Transverse colon (tissue), 4 donors: Measurements from ENCODE around the gene KCNAB2.

ENCODE experiments used
- POLR2AphosphoS5 ChIP-seq, 3 donors: sonication (generic); formaldehyde crosslinking; IDR thresholded peaks; one replicate each; pipeline ENCODE4 v1.6.1; 2016; ENCODE audit warnings: antibody characterized with exemption in 3 of 3
- TF ChIP-seq, protein P1 (sequence below), 5 experiments: fragments of 200-600 bp in 3 of 5; fragments of 450-650 bp in 2 of 5; sonication (generic) in 3 of 5; IDR thresholded peaks; 1 replicate in 2 of 5; 2 replicates in 3 of 5; pipeline ENCODE4 v1.5.1; 2016 to 2017; ENCODE audit warnings: antibody characterized with exemption in 5 of 5, inconsistent platforms in 3 of 5, mild to moderate bottlenecking in 2 of 5, moderate library complexity in 1 of 5

DNA sequence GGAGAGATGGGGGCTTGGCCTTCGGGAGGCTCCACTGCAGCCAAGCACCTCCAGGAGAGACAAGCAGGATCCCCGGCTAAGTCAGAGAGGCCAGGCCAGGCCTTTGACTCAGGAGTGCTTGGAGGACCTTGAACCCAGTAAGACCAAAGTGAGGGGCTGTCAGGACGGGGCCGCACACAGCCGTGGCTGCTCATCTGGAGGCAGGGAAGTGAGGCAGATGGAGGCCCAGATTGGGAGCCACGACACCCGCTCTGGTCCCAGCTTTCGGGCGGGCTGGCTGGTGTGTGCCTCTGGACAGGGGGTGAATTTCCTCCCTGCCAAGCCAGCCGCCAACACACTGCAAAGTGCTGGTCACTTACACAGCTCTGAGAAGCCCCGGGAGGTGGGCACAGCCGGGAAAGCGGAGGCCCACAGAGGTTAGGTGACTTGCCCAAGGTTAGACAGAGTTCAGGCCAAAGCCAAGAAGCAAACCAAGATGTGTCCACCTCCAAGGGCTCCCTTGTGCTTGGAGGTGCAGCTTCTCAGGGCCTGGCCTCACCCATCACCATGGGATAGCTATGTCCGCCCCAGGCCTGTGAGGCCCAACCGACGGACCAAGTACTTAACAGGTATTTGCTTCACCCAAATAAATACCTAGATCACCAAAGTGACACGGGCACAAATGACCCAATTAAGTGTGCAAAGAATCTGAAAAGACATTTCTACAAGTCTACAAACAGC is 76.1 kb downstream of the KCNAB2 start:
- TF ChIP-seq, protein P1, sequence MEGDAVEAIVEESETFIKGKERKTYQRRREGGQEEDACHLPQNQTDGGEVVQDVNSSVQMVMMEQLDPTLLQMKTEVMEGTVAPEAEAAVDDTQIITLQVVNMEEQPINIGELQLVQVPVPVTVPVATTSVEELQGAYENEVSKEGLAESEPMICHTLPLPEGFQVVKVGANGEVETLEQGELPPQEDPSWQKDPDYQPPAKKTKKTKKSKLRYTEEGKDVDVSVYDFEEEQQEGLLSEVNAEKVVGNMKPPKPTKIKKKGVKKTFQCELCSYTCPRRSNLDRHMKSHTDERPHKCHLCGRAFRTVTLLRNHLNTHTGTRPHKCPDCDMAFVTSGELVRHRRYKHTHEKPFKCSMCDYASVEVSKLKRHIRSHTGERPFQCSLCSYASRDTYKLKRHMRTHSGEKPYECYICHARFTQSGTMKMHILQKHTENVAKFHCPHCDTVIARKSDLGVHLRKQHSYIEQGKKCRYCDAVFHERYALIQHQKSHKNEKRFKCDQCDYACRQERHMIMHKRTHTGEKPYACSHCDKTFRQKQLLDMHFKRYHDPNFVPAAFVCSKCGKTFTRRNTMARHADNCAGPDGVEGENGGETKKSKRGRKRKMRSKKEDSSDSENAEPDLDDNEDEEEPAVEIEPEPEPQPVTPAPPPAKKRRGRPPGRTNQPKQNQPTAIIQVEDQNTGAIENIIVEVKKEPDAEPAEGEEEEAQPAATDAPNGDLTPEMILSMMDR (IDR thresholded peaks at IDR 0.05), result no peak
- TF ChIP-seq POLR2AphosphoS5 (IDR thresholded peaks at IDR 0.05), result no peak
